OCI-LY1 (cell line): Measurements from ENCODE around the gene HDAC8.

ENCODE experiments used
- EZH2 ChIP-seq: fragments of 200-600 bp; sonication (generic), shearing (Covaris generic); IDR thresholded peaks from 2 replicates; pipeline ENCODE4 v1.8.0; 2017; ENCODE audit warnings: borderline replicate concordance, mixed run types, mild to moderate bottlenecking, antibody characterized with exemption, low read length, moderate library complexity, mixed read lengths
- TF ChIP-seq, protein P1 (sequence below): fragments of 200-600 bp; sonication (generic), shearing (Covaris generic); IDR thresholded peaks from 2 replicates; pipeline ENCODE4 v1.5.1; 2017; ENCODE audit warnings: mild to moderate bottlenecking, antibody characterized with exemption, low read length, moderate library complexity, mixed read lengths

GRCh38 chrX:72392042-72392441 lies 180.6 kb downstream of the HDAC8 start:
- TF ChIP-seq, protein P1, sequence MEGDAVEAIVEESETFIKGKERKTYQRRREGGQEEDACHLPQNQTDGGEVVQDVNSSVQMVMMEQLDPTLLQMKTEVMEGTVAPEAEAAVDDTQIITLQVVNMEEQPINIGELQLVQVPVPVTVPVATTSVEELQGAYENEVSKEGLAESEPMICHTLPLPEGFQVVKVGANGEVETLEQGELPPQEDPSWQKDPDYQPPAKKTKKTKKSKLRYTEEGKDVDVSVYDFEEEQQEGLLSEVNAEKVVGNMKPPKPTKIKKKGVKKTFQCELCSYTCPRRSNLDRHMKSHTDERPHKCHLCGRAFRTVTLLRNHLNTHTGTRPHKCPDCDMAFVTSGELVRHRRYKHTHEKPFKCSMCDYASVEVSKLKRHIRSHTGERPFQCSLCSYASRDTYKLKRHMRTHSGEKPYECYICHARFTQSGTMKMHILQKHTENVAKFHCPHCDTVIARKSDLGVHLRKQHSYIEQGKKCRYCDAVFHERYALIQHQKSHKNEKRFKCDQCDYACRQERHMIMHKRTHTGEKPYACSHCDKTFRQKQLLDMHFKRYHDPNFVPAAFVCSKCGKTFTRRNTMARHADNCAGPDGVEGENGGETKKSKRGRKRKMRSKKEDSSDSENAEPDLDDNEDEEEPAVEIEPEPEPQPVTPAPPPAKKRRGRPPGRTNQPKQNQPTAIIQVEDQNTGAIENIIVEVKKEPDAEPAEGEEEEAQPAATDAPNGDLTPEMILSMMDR, result no peak
- no peak for TF ChIP-seq EZH2
